Subcutaneous adipose tissue (tissue), 4 donors: ENCODE results near the gene BCL2. TPM values are rescaled to one million over a fixed set of nuclear protein-coding genes. Genes with fewer than 3 reads are reported as not detected.

Experiments
- total RNA-seq, 4 donors: library from RNA; depleted of rRNA; stranded (reverse); fragments of >200 nt; gene quantifications; one replicate each; pipeline ENCODE4 v1.1.0, GENCODE V29; 2016
- TF ChIP-seq, protein P1 (sequence below): fragments of 450-650 bp; IDR thresholded peaks from one replicate; pipeline ENCODE4 v1.5.1; 2016; ENCODE audit warnings: low read depth, mild to moderate bottlenecking, control low read depth, antibody characterized with exemption, moderate library complexity

BCL2 gene
- total RNA-seq, 4 donors from 2014 or later = 50.3 to 82.5 (median 55.9) TPM

DNA sequence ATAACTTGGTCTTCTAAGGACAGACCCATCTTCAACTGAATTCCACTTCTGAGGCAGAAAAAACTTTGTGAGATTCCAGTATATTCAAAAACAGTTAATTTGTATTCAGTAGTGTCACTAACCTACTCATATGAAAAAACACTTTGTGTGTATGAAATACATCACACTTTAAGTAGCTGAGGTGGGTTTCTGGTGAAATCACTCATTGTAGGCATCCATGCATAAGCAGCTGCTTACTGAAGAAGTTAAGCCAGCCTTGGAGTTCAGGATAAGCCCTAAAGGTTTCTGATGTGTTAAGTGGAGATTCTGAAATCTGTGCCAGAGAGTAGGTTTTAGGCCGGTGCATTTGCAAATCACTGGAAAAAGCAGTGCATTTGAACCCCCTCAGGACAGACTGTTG is 128.2 kb downstream of the BCL2 start:
- TF ChIP-seq, protein P1, sequence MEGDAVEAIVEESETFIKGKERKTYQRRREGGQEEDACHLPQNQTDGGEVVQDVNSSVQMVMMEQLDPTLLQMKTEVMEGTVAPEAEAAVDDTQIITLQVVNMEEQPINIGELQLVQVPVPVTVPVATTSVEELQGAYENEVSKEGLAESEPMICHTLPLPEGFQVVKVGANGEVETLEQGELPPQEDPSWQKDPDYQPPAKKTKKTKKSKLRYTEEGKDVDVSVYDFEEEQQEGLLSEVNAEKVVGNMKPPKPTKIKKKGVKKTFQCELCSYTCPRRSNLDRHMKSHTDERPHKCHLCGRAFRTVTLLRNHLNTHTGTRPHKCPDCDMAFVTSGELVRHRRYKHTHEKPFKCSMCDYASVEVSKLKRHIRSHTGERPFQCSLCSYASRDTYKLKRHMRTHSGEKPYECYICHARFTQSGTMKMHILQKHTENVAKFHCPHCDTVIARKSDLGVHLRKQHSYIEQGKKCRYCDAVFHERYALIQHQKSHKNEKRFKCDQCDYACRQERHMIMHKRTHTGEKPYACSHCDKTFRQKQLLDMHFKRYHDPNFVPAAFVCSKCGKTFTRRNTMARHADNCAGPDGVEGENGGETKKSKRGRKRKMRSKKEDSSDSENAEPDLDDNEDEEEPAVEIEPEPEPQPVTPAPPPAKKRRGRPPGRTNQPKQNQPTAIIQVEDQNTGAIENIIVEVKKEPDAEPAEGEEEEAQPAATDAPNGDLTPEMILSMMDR = no peak

DNA sequence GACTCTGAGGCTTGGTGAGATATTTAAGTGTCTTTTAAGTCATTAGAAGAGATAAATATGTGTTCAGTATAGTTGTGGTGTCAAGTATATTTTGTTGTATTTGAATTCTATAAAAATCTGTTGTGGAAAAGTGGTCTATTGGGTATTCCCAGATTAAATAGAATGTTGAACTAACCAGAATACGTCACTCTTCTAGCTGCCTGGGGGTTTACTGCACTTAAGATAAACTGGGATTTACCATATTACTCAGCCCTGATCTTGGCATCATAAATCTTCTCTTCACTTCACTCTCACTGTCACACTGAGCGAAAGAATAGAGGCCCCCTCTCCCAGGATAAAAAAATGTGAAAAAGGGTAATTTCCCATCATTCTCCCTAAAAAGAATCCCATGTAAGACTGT is 129.8 kb downstream of the BCL2 start:
- TF ChIP-seq, protein P1 = no peak

DNA sequence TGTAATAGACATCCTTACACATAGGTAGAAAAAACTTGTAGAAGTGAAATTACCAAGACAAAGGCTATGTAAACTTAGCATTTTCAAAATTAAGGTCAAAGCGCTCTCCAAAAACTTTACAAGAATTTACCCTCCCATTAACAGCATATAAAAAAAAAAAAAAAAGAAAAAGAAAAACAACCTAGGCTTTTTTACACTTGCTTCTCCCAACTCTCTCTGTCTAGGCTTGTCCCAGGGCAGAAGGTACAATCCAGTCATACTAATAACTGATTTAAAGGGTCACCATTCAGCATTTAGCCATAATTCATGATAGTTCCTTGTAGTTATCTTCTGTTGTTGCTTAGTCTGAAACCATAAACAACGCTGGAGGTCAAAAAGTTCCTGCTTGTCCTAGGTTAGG is 130.5 kb downstream of the BCL2 start:
- TF ChIP-seq, protein P1 = no peak

DNA sequence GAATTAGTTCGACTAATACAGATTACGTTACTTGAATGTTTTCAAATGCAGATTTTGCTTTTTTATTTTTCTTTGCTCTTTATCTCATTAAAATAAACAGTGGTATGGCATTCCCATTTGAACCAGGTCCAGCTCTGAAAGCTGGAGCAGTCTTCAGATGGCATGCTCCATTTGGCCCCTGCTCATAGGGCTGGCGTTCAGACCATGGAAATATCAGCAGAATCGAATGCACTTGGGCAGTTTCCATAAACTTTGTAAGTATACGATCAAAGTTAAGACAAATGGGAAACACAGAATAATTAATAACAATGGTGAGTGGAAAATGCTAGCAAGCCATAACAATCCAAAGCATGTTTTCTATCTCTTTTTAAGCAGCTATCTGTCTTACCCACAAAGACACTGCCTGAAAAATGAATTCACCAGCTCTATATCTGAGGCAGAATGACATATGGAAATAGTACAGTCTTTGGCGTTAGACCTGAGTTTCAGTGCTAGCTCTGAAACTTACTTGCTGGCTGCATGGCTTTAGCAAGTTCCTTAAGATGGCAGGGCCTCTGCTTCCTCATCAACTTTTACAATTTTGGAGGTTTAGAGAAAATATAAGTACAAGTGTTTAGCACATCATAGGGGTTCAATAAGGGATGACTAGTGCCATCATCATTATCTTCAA is 131.6 kb downstream of the BCL2 start:
- TF ChIP-seq, protein P1 = no peak

DNA sequence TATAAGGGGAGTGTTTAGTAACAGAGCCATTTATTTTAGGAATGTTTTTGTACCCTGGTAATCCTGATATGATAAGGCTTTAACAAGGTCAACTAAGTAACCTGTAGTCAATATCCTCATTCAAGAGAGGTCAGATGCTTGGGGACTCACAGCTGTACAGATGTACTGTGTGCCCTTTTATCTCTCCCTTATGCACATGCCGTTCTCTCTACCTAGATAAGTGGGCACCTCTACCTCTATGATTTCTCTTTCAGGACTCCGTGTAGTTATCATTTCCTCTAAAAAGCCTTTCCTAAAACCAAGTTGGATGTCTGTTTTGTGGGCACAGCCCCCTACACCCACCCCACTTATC is 132.4 kb downstream of the BCL2 start:
- TF ChIP-seq, protein P1 = no peak

DNA sequence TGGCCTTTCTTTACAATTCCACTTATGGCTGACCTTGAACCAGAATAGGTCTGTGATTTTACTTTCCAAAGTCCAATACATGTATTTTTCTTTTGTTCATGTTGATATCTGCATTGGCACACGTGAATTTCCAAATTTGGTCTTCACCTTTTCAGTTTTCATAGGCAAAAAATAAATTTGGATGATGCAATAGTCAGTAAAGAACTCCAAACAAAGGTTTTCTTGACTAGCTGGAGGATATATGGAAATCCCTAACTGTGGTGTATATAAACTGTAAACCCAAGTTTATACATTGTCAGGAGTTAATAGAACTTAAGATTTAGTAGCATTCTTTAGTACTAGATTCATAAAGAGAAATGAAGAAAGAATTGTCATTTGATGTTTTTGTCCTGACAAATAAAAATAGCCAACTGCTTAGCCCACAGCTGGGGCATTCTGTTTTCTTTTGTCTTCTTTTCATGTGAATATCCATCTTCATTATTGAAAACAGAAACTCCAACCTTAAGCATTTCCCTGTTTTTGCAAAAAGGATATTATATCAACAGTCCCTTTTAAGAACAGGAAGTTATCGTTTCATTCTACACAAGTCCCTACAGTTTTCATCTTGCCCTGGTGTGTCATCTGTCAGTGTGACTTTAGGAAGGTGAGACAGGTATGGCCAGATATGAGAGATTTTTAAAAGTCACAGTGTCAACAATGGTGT is 132.9 kb downstream of the BCL2 start:
- TF ChIP-seq, protein P1 = no peak

DNA sequence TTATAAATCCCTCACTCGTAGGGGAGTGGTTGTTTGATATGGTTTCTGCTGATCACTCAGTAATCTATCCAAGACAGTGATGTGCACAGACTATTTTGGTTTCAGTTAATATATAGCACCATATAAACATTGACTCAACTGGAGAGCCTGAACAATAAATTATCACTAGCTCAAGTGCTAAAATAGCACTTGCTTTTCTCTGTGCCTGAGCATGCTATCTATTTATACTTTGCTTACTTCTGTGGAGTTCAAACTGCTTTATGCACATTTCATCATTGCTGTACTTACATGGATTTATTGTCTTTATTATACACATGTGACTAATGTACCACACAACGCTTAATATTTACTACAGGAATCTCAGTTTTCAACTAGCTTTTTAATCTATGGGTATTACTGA is 133.6 kb downstream of the BCL2 start:
- TF ChIP-seq, protein P1 = no peak
